ENCODE results near the gene CDC42BPA. TPM values are rescaled to one million over a fixed set of nuclear protein-coding genes. Genes with fewer than 3 reads are reported as not detected.

The CDC42BPA gene
- total and polyA plus RNA-seq, 2 of the 8 experiments (the other 6 are each of a cell fraction or from before 2014, with no cell fraction given), result 7.1 to 28.5 TPM

- TF ChIP-seq, protein P1, sequence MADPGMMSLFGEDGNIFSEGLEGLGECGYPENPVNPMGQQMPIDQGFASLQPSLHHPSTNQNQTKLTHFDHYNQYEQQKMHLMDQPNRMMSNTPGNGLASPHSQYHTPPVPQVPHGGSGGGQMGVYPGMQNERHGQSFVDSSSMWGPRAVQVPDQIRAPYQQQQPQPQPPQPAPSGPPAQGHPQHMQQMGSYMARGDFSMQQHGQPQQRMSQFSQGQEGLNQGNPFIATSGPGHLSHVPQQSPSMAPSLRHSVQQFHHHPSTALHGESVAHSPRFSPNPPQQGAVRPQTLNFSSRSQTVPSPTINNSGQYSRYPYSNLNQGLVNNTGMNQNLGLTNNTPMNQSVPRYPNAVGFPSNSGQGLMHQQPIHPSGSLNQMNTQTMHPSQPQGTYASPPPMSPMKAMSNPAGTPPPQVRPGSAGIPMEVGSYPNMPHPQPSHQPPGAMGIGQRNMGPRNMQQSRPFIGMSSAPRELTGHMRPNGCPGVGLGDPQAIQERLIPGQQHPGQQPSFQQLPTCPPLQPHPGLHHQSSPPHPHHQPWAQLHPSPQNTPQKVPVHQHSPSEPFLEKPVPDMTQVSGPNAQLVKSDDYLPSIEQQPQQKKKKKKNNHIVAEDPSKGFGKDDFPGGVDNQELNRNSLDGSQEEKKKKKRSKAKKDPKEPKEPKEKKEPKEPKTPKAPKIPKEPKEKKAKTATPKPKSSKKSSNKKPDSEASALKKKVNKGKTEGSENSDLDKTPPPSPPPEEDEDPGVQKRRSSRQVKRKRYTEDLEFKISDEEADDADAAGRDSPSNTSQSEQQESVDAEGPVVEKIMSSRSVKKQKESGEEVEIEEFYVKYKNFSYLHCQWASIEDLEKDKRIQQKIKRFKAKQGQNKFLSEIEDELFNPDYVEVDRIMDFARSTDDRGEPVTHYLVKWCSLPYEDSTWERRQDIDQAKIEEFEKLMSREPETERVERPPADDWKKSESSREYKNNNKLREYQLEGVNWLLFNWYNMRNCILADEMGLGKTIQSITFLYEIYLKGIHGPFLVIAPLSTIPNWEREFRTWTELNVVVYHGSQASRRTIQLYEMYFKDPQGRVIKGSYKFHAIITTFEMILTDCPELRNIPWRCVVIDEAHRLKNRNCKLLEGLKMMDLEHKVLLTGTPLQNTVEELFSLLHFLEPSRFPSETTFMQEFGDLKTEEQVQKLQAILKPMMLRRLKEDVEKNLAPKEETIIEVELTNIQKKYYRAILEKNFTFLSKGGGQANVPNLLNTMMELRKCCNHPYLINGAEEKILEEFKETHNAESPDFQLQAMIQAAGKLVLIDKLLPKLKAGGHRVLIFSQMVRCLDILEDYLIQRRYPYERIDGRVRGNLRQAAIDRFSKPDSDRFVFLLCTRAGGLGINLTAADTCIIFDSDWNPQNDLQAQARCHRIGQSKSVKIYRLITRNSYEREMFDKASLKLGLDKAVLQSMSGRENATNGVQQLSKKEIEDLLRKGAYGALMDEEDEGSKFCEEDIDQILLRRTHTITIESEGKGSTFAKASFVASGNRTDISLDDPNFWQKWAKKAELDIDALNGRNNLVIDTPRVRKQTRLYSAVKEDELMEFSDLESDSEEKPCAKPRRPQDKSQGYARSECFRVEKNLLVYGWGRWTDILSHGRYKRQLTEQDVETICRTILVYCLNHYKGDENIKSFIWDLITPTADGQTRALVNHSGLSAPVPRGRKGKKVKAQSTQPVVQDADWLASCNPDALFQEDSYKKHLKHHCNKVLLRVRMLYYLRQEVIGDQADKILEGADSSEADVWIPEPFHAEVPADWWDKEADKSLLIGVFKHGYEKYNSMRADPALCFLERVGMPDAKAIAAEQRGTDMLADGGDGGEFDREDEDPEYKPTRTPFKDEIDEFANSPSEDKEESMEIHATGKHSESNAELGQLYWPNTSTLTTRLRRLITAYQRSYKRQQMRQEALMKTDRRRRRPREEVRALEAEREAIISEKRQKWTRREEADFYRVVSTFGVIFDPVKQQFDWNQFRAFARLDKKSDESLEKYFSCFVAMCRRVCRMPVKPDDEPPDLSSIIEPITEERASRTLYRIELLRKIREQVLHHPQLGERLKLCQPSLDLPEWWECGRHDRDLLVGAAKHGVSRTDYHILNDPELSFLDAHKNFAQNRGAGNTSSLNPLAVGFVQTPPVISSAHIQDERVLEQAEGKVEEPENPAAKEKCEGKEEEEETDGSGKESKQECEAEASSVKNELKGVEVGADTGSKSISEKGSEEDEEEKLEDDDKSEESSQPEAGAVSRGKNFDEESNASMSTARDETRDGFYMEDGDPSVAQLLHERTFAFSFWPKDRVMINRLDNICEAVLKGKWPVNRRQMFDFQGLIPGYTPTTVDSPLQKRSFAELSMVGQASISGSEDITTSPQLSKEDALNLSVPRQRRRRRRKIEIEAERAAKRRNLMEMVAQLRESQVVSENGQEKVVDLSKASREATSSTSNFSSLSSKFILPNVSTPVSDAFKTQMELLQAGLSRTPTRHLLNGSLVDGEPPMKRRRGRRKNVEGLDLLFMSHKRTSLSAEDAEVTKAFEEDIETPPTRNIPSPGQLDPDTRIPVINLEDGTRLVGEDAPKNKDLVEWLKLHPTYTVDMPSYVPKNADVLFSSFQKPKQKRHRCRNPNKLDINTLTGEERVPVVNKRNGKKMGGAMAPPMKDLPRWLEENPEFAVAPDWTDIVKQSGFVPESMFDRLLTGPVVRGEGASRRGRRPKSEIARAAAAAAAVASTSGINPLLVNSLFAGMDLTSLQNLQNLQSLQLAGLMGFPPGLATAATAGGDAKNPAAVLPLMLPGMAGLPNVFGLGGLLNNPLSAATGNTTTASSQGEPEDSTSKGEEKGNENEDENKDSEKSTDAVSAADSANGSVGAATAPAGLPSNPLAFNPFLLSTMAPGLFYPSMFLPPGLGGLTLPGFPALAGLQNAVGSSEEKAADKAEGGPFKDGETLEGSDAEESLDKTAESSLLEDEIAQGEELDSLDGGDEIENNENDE (IDR thresholded peaks at IDR 0.05; ENCODE audit: insufficient replicate concordance, low read length), result no peak
- TF ChIP-seq SUZ12 (IDR thresholded peaks at IDR 0.05; ENCODE audit: low read length) (no peak), CBX8 (IDR thresholded peaks at IDR 0.05; ENCODE audit: borderline replicate concordance, low read depth, low read length) (no peak), KDM1A (IDR thresholded peaks at IDR 0.05; ENCODE audit: borderline replicate concordance, low read length) (no peak), SIX5 (IDR thresholded peaks at IDR 0.05; ENCODE audit: low read depth, low read length) (no peak), RXRA (IDR thresholded peaks at IDR 0.05; ENCODE audit: insufficient read depth, low read depth, low read length) (no peak), TAF1 (IDR thresholded peaks at IDR 0.05; ENCODE audit: low read depth, low read length) (no peak), BACH1 (IDR thresholded peaks at IDR 0.05; ENCODE audit: low read length) (no peak)
- TF ChIP-seq, protein P2, sequence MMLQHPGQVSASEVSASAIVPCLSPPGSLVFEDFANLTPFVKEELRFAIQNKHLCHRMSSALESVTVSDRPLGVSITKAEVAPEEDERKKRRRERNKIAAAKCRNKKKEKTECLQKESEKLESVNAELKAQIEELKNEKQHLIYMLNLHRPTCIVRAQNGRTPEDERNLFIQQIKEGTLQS (IDR thresholded peaks at IDR 0.05; ENCODE audit: insufficient read depth, low read depth, low read length), result no peak
These were observed 336.9 kb downstream of the CDC42BPA start (continued) for GRCh38 chr1:226981386-226981817.

Measured in H1 (cell line).